GM10248 (cell line): Measurements from ENCODE around the gene GET4.
"Not testable (repeated sequence)": the region's sequence is repeated elsewhere in the genome, so short reads cannot be mapped to it uniquely, and the experiment has no call there.

Source experiments
- CTCF ChIA-PET: fragments of 300-600 bp; sonication (Branson Sonifier 250); formaldehyde crosslinking; extraction: SDS; loops from one replicate; lab custom pipeline; 2021; ENCODE audit warnings: antibody characterized with exemption; lab: Yijun Ruan, JAX
- POLR2A ChIA-PET: fragments of 350-650 bp; sonication (Branson Sonifier 250); formaldehyde crosslinking; extraction: SDS; loops from one replicate; lab custom pipeline; 2020; ENCODE audit warnings: antibody characterized with exemption; lab: Yijun Ruan, JAX
- DNase-seq: peaks from one replicate; pipeline ENCODE4 v3.0.0; 2012; ENCODE audit errors: extremely low spot score
- TF ChIP-seq, protein P1 (sequence below): IDR thresholded peaks from 2 replicates; pipeline ENCODE4 v1.5.1; 2012; ENCODE audit warnings: mild to moderate bottlenecking, low read depth; ENCODE audit errors: extremely low read depth, missing control alignments, control extremely low read depth

GET4 gene

DNA sequence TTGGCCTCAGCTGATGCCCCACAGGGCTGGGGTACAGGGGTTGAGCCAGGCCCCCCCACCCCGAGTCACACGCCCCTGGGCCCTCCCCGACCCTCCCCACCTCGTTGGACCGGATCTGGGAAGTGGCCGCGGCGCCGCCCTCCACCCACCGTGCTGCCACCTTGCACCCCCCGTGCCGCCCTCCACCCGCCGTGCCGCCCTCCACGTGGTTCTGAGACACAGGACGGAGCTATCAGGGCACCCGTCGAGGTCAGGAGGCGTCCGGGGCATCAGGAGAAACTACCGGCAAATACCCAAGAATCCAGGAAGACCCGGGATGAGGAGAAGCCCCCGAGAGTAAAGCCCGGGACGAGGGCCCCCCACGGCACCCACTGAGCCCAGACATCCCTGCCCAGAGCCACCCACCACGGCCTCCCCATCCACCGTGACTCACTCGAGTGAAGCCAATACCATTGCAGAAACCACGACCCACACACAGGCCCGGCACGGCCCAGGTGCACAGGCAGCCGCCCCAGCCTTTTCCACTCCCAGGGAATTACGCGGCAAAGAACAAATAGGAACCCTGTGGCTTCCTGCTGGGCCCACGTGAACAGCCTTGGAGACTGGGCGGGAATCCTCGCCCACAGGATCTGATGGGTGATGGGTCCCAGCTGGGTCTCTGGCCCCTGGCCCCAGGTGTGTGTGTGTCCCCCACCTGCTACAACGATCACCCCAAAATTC is 44.2 kb downstream of the GET4 start:
- TF ChIP-seq, protein P1, sequence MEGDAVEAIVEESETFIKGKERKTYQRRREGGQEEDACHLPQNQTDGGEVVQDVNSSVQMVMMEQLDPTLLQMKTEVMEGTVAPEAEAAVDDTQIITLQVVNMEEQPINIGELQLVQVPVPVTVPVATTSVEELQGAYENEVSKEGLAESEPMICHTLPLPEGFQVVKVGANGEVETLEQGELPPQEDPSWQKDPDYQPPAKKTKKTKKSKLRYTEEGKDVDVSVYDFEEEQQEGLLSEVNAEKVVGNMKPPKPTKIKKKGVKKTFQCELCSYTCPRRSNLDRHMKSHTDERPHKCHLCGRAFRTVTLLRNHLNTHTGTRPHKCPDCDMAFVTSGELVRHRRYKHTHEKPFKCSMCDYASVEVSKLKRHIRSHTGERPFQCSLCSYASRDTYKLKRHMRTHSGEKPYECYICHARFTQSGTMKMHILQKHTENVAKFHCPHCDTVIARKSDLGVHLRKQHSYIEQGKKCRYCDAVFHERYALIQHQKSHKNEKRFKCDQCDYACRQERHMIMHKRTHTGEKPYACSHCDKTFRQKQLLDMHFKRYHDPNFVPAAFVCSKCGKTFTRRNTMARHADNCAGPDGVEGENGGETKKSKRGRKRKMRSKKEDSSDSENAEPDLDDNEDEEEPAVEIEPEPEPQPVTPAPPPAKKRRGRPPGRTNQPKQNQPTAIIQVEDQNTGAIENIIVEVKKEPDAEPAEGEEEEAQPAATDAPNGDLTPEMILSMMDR, result no peak
- ChIA-PET CTCF (interaction anchor here (1.4 kb wide), 1 partner anchor 11 kb away, joined by 4 read pairs; no protein-coding TSS in a partner anchor), POLR2A (no interaction called here)
- DNase-seq, result no peak

DNA sequence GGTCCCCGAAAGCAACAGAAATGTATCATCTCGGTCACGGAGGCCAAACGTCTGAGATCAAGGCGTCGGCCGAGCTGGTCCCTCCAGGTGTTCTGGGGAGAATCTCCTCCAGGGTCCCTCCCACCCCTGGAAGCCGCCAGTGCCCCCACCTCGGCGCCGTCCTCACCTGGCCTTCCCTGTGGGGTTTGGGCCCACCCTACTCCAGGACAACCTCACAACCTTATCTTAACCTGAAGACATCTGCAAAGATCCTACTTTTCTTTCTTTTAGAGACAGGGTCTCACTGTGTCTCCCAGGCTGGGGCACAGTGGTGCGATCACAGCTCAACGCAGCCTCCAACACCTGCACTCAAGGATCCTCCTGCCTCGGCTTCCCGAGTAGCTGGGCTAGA is 44.7 kb downstream of the GET4 start:
- no peak for DNase-seq
- TF ChIP-seq, protein P1, result no peak
- ChIA-PET POLR2A (no interaction called here), CTCF (interaction anchor here (1.4 kb wide), 1 partner anchor 12 kb away, joined by 4 read pairs; no protein-coding TSS in a partner anchor)

DNA sequence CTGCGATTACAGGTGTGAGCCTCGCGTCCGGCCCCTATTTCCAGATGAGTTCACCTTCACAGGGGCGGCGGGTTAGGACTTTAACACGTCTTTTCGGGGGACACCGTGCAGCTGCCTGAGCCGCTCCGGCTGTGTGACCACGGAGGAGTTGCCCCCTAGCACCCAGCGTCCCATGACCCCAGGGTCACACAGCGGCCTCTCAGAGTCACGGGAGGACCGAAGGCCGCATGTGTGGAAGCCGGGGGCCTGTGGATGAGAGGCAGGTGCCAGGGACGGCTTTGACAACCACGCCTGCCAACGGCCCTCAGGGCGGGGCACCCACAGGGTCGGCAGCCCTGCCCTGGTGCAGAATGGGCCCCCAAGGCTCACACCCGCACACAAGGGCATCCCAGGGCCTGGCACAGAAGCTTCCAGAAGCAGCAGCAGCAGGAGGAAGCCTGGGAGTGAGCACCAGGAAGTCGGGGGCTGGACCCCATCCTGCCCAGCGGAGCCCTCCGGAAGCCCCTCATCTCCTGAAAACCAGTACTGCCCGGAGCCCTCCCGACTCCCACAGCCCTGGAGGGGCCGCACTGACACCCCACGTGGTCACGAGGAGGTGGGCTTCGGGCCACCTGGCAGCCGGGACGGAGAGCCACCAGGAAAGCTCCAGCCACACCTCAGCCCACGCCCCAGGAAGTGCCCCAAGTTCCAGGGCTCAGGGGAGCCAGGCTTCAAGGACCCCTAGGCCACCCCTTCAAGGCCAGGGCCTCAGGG is 45.4 kb downstream of the GET4 start:
- POLR2A ChIA-PET, result no interaction called here

DNA sequence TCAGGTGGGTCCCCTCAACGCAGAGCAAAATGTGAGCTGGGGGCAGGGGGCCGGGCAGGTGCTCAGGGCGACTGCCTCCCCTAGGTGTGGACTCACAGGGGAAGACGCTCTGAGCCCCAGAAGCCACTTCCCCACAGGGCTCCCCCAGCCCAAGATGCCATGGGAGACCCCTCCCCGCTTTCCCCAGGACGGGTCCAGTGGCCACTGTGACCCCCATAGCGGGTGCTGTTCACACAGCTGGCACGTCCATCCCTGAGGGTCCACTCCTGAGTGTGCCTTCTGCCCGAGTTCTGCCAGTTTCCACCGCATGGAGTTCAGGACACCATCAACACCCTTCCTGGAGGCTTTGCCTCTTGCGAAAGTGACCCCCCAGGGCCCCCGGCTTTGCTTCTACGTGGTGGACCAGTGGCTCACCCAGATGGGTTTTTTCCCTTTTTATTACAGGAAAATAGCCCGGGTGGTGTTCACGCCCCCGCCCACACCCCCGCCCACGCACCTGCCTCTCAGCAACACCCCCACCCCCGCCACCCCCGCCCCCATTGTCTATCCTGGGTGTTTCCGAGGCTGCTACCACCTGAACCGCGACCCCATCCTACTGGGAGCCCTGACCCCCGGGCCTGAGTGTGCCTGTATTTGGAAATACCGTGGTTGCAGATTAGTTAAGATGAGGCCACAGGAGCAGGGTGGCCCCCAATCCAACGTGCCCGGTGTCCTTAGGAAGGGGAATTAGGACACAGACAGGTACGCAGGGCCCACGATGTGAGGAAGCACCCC is 46.2 kb downstream of the GET4 start:
- DNase-seq, result no peak
- POLR2A ChIA-PET, result no interaction called here
- CTCF ChIA-PET, result interaction anchor here (1.2 to 2.2 kb wide), 3 partner anchors 10 to 143 kb away, joined by 3 to 7 read pairs (median 4); no protein-coding TSS in a partner anchor
- TF ChIP-seq, protein P1, result no peak

More for the DNA sequence above, 45.4 kb downstream of the GET4 start:
- no peak for DNase-seq
- CTCF ChIA-PET, result interaction anchor here (1.4 to 2.2 kb wide), 2 partner anchors 12 to 144 kb away, joined by 4 to 7 read pairs; no protein-coding TSS in a partner anchor
- TF ChIP-seq, protein P1, result no peak

DNA sequence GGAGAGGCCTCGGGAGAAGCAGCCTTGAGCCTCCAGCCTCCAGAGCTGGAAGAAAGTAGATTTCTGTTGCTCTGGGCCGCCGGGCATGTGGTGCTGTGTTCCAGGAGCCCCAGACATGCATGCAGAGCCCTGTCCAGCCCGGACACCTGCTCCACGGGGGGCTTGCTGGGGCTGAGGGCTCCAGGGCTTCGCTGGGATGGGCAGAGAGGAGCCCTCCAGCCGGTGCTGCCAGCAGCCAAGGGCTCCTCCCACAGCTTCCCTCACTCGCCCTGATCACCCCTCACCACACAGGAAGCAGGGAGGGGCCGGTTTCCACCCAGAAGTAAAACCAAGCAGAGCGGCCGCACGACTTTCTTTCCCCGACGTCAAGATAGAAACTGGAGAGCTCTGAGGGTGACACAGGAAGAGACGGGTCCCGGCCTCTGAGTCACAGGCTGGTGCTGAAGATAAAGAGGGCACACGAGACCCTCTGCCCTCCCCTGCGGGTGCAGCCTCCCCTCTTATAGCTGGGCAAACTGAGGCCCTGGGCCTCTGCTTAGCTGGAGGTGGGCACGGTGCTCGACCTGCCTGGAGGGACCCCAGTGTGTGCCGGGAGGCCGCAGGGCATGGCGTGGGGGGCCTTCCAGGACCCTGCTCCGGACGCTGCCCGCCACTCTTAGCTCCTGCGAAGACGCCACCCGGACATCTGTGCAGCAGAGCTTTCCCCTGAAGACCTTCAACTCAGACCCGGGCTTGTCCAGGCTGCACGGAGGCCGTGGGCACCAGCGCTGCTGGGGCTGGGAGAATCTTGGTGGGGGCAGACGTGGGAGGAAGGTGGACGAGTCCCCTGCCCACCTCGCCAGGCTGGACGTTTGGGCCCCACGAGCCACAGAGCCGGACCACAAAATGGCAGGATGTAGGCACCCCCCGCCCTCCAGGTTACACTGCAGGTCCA is 47.0 kb downstream of the GET4 start:
- TF ChIP-seq, protein P1, result no peak
- POLR2A ChIA-PET, result no interaction called here
- DNase-seq, result peak; percentile 90
- CTCF ChIA-PET, result interaction anchor here (0.9 to 2.2 kb wide), 4 partner anchors 11 to 254 kb away, joined by 3 to 7 read pairs (median 4); no protein-coding TSS in a partner anchor

DNA sequence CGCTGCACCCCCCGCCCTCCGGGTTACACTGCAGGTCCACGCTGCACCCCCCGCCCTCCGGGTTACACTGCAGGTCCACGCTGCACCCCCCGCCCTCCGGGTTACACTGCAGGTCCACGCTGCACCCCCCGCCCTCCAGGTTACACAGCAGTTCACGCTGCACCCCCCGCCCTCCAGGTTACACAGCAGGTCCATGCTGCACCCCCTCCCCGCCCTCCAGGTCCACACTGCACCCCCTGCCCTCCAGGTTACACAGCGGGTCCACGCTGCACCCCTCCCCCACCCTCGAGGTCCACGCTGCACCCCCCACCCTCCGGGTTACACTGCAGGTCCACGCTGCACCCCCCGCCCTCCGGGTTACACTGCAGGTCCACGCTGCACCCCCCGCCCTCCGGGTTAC is 47.7 kb downstream of the GET4 start:
- CTCF ChIA-PET, result interaction anchor here (0.9 to 2.2 kb wide), 6 partner anchors 12 to 253 kb away, joined by 3 to 7 read pairs (median 3); no protein-coding TSS in a partner anchor
- DNase-seq, POLR2A ChIA-PET: not testable (repeated sequence)
